GM21529 (cell line): Measurements from ENCODE around the gene CCDC188.

Experiments used
- ATAC-seq: cut with Tn5 transposase; IDR thresholded peaks from one replicate; pipeline ENCODE4 v1.9.1; 2021; ENCODE audit not compliant: unreplicated experiment

The CCDC188 gene

GRCh38 chr22:20150381-20151275 is at the start of gene CCDC188:
CCDC188 (minus strand) TSS chr22:20151055; CDS start chr22:20150986, 69 bp downstream.
- ATAC-seq: no peak

- ATAC-seq: no peak
Measured at GRCh38 chr22:20199906-20200305, 49.1 kb upstream of the CCDC188 start.

GRCh38 chr22:20199413-20199842 is 48.6 kb upstream of the CCDC188 start:
- no peak for ATAC-seq

GRCh38 chr22:20198557-20199319 is 47.9 kb upstream of the CCDC188 start:
- ATAC-seq: no peak

- ATAC-seq: no peak
Measured at GRCh38 chr22:20197407-20198030, 46.7 kb upstream of the CCDC188 start.

GRCh38 chr22:20196094-20196842 is 45.4 kb upstream of the CCDC188 start:
- ATAC-seq: no peak

- no peak for ATAC-seq
Measured at GRCh38 chr22:20194681-20195593, 44.1 kb upstream of the CCDC188 start.

GRCh38 chr22:20193761-20194494 is 43.1 kb upstream of the CCDC188 start:
- no peak for ATAC-seq

GRCh38 chr22:20192972-20193760 is 42.3 kb upstream of the CCDC188 start:
- ATAC-seq: no peak

GRCh38 chr22:20192293-20192971 is 41.6 kb upstream of the CCDC188 start:
- ATAC-seq: no peak

- no peak for ATAC-seq
Measured at GRCh38 chr22:20191803-20192202, 40.9 kb upstream of the CCDC188 start.

GRCh38 chr22:20191000-20191515 is 40.2 kb upstream of the CCDC188 start:
- ATAC-seq: no peak

GRCh38 chr22:20188567-20188877 is 37.7 kb upstream of the CCDC188 start:
- ATAC-seq: no peak

- ATAC-seq: no peak
Measured at GRCh38 chr22:20187777-20188566, 37.1 kb upstream of the CCDC188 start.

GRCh38 chr22:20186871-20187546 is 36.2 kb upstream of the CCDC188 start:
- no peak for ATAC-seq

- ATAC-seq: no peak
Measured at GRCh38 chr22:20186183-20186870, 35.5 kb upstream of the CCDC188 start.
